Measurements from ENCODE around the gene GRM4.

GRM4 gene

DNA sequence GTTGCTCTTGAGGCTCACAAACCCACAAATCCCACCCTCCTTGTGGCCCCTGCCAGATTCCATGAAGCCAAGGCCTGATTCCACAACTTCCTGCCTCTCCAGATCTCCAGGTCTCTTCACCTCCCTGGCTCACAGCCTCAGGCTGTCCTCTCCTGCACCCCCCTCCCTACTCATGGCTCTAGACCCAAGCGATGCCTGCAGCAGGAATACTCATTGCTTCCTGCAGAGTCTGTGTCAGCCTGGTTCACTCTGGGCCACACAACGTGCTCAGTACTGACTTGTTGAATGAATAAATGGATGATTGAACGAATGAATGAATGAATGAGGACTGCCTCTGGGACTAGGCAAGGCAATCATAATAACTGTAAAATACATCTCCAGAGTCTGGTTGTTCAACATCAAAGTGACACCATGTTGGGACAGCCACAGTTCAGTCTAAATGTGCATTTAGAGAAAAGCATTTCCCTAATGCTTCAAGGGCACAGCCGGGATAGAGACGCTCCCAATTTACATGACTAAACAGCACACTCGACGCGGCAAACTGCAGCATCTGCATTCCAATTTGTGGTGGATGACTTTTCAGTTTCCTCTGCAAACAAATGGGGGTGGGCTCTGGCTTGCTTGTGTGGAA is 139.9 kb downstream of the GRM4 start:
- 5% methylated on average over 8 of the region's 8 CpGs for WGBS
- Histone ChIP-seq H3K9me3 (ENCODE audit: insufficient read depth, low read depth, low read length) (peaks cover 3% of the 10 kb centered on the region; the same call in 1 of the 2 replicates), H3K27me3 (ENCODE audit: insufficient read depth, low read length) (peaks cover 93% of the 10 kb centered on the region), H3K4me1 (ENCODE audit: insufficient read depth, low read length) (peaks cover 21% of the 10 kb centered on the region), H3K4me3 (ENCODE audit: low read length) (no peak overlapping the region), H3K27ac (ENCODE audit: low read depth, low read length) (peak overlapping the region; percentile 43; the same call in 1 of the 2 replicates), H3K36me3 (ENCODE audit: insufficient read depth, low read length) (no peaks in the 10 kb centered on the region), H3K9ac (ENCODE audit: low read depth, low read length) (no peak overlapping the region)

DNA sequence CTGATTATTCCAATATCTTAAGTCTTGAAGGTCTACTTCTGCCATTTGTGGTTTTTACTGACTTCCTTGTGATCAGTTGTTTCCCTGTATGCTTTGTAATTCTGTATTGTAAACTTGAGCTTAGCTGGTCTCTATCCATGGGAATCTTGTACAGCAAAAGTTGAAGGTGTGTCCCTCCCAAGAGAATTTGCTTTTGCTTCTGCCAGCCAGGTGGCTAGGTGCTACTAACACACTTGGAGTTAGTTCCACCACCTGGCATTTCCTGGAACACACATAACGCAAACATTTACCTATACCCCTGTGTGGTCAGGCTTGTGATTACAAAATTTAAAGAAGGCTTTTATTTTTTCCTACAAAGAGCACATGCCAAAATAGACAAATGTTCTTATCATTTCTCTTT is 141.2 kb downstream of the GRM4 start:
- peaks cover 21% of the 10 kb centered on the region for H3K4me1 ChIP-seq (ENCODE audit: insufficient read depth, low read length)
- no peaks in the 10 kb centered on the region for H3K36me3 ChIP-seq (ENCODE audit: insufficient read depth, low read length)
- no peak overlapping the region for H3K9ac ChIP-seq (ENCODE audit: low read depth, low read length)
- peaks cover 93% of the 10 kb centered on the region for H3K27me3 ChIP-seq (ENCODE audit: insufficient read depth, low read length)
- no peak overlapping the region for H3K4me3 ChIP-seq (ENCODE audit: low read length)
- H3K9me3 ChIP-seq (ENCODE audit: insufficient read depth, low read depth, low read length), result peaks cover 3% of the 10 kb centered on the region; the same call in 1 of the 2 replicates
- 90% methylated on average over 1 of the region's 1 CpG for WGBS
- H3K27ac ChIP-seq (ENCODE audit: low read depth, low read length), result no peak overlapping the region

DNA sequence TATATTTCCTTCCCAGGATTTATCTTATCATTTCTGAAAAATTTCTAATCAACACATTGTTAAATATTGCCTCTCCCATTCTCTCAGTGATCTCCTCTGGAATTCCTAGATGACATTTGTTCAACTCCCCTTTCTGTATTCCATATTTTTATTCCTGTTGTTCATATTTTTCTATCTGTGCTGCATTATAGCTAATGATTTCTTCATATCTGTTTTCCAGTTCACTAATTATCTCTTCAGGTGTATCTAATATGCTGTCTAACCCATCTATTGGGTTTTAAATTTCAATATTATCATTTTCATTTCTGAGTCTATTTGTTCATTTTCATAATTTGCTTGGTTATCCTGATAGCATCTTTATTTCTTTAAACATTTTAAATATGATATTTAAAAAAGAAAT is 141.9 kb downstream of the GRM4 start:
- H3K9me3 ChIP-seq (ENCODE audit: insufficient read depth, low read depth, low read length), result peaks cover 3% of the 10 kb centered on the region; the same call in 1 of the 2 replicates
- H3K27me3 ChIP-seq (ENCODE audit: insufficient read depth, low read length), result peaks cover 88% of the 10 kb centered on the region
- H3K36me3 ChIP-seq (ENCODE audit: insufficient read depth, low read length), result no peaks in the 10 kb centered on the region

DNA sequence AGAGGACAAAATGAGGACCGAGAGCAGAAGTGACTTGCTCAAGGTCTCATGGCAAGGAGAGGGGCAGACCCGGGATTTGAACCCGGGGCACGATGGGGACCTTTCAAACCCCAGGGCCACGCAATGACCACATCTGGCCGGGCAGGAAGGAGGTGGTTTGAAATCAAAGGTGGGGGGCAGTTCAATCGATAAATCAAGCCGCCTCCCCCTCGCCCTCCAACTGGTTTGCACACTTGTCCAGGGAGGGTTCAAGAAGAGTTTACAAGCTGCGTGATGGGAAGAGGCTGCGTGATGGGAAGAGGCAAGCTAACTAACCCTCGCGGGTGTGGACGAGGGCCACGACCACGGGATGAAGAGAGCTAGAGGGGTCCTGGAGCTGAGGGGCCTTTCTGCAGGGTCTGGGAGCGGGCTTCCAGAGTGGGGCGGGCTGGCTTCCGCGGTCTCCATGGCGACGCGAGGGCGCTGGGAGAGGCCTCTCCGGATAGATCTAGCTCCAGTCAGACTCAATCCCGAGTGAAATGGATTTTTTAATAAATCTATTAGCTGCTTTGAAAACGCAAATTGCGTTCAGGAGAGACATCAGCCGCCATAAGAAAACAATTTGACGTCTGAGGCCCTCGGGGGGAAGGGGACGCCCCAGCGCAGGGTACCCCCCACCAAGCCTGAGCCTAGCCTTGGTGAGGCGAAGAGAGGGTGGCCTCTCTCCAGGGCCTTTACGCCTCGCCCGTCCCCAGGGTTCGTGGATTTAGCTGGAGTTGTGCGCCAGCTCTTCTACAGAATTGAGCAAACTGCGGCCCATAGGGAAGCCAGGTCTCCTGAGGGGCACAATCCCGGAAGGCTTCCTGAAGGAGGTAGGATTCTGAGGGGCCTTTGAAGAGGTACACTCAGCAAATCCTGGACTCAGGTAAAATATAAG is 143.9 kb downstream of the GRM4 start:
- WGBS, result 84% methylated on average over 41 of the region's 41 CpGs
- H3K27me3 ChIP-seq (ENCODE audit: insufficient read depth, low read length), result peaks cover 68% of the 10 kb centered on the region
- H3K4me3 ChIP-seq (ENCODE audit: low read length), result no peak overlapping the region

More for the DNA sequence above, 141.9 kb downstream of the GRM4 start:
- Histone ChIP-seq H3K27ac (ENCODE audit: low read depth, low read length) (no peak overlapping the region), H3K4me3 (ENCODE audit: low read length) (no peak overlapping the region), H3K9ac (ENCODE audit: low read depth, low read length) (no peak overlapping the region), H3K4me1 (ENCODE audit: insufficient read depth, low read length) (peaks cover 21% of the 10 kb centered on the region)

DNA sequence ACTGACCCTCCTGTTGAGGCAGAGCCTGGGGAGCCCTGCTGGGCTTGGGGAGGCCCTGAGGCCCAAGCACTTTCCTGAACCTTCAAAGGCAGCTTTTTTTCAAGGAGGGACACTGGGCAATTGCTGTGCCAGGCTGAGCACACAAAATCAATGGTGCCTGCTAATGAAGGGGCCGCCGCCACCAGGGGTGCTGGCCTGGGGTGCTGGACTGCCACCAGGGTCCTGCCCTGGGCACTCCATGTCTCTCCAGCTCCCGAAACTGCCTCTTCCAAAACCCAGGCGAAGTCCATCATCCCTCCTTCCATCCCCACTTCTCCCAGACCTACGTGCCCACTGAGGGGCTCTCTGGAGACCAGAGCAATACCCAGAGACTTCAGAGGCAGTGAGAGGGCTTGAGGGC is 145.6 kb downstream of the GRM4 start:
- Histone ChIP-seq H3K36me3 (ENCODE audit: insufficient read depth, low read length) (no peaks in the 10 kb centered on the region), H3K27me3 (ENCODE audit: insufficient read depth, low read length) (peaks cover 54% of the 10 kb centered on the region), H3K4me3 (ENCODE audit: low read length) (no peak overlapping the region), H3K9me3 (ENCODE audit: insufficient read depth, low read depth, low read length) (0 out of 2 replicates have a peak, but pooled peaks cover 2% of the 10 kb centered on the region), H3K27ac (ENCODE audit: low read depth, low read length) (no peak overlapping the region), H3K4me1 (ENCODE audit: insufficient read depth, low read length) (peaks cover 4% of the 10 kb centered on the region; the same call in 1 of the 2 replicates), H3K9ac (ENCODE audit: low read depth, low read length) (no peak overlapping the region)
- WGBS, result 93% methylated on average over 5 of the region's 5 CpGs

More for the DNA sequence above, 143.9 kb downstream of the GRM4 start:
- peaks cover 19% of the 10 kb centered on the region for H3K4me1 ChIP-seq (ENCODE audit: insufficient read depth, low read length)
- no peaks in the 10 kb centered on the region for H3K36me3 ChIP-seq (ENCODE audit: insufficient read depth, low read length)
- H3K9ac ChIP-seq (ENCODE audit: low read depth, low read length), result no peak overlapping the region
- H3K9me3 ChIP-seq (ENCODE audit: insufficient read depth, low read depth, low read length), result 0 out of 2 replicates have a peak, but pooled peaks cover 2% of the 10 kb centered on the region
- H3K27ac ChIP-seq (ENCODE audit: low read depth, low read length), result no peak overlapping the region

DNA sequence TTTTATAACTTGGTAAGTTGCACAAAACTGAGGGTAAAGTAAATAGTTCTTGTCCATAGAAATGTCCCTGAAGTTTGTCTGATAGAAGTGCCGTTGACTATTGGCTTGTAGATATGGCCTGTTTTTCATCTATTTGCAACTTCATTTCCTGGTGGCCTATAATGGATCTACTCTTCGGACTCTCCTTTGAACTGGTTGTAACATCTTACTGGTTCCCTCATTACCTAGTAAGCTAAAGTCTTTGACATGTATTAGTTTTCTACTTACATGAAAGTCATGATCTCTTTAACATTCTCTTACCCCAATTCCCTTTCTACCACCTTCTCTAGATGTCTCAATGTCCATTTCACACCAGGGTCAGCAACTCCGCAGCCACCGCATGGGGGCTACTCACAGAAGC is 146.3 kb downstream of the GRM4 start:
- over 99% methylated on average over 4 of the region's 4 CpGs for WGBS
- no peaks in the 10 kb centered on the region for H3K4me1 ChIP-seq (ENCODE audit: insufficient read depth, low read length)
- H3K36me3 ChIP-seq (ENCODE audit: insufficient read depth, low read length), result no peaks in the 10 kb centered on the region
- H3K27me3 ChIP-seq (ENCODE audit: insufficient read depth, low read length), result peaks cover 48% of the 10 kb centered on the region
- no peak overlapping the region for H3K4me3 ChIP-seq (ENCODE audit: low read length)
- H3K9me3 ChIP-seq (ENCODE audit: insufficient read depth, low read depth, low read length), result 0 out of 2 replicates have a peak, but pooled peaks cover 2% of the 10 kb centered on the region
- no peak overlapping the region for H3K9ac ChIP-seq (ENCODE audit: low read depth, low read length)
- H3K27ac ChIP-seq (ENCODE audit: low read depth, low read length), result no peak overlapping the region

DNA sequence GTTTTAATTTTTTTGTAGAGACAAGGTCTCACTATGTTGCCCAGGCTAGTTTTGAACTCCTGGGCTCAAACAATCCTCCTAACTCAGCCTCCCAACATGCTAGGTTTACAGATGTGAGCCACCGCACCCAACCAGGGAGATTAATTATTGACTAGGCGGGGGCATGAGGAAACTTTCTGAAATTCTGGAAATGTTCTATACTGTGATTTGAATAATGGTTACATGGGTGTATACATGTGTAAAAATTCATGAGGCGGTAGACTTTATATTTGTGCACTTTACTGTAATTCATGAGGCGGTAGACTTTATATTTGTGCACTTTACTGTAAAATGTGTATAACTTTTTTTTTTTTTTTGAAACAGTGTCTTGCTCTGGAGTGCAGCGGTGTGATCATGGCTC is 147.2 kb downstream of the GRM4 start:
- Histone ChIP-seq H3K4me3 (ENCODE audit: low read length) (no peak overlapping the region), H3K27me3 (ENCODE audit: insufficient read depth, low read length) (peaks cover 39% of the 10 kb centered on the region), H3K36me3 (ENCODE audit: insufficient read depth, low read length) (no peaks in the 10 kb centered on the region), H3K4me1 (ENCODE audit: insufficient read depth, low read length) (no peaks in the 10 kb centered on the region), H3K9ac (ENCODE audit: low read depth, low read length) (no peak overlapping the region), H3K27ac (ENCODE audit: low read depth, low read length) (no peak overlapping the region), H3K9me3 (ENCODE audit: insufficient read depth, low read depth, low read length) (0 out of 2 replicates have a peak, but pooled peaks cover 2% of the 10 kb centered on the region)
- WGBS, result 95% methylated on average over 5 of the region's 5 CpGs

DNA sequence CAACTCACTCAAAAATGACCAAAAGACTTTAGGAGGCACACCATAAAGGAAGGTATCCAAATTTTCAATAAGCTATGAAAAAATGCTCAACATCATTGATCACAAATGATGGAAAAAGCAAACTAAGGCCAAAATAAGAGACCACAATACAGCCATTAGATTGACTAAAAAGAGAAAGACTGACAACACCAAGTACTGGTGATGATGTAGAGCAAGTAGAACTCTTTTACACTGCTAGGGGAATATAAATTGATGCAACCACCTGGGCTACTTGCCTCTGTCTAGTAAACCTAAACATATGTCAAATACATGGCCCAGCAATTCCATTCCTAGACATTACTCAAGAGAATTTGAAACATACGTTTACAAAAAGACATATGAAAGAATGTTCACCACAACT is 148.6 kb downstream of the GRM4 start:
- H3K27me3 ChIP-seq (ENCODE audit: insufficient read depth, low read length), result peaks cover 34% of the 10 kb centered on the region
- WGBS, result 100% methylated on average over 1 of the region's 1 CpG
- 0 out of 2 replicates have a peak, but pooled peaks cover 2% of the 10 kb centered on the region for H3K9me3 ChIP-seq (ENCODE audit: insufficient read depth, low read depth, low read length)
- H3K27ac ChIP-seq (ENCODE audit: low read depth, low read length), result no peak overlapping the region
- H3K4me3 ChIP-seq (ENCODE audit: low read length), result no peak overlapping the region
- no peaks in the 10 kb centered on the region for H3K36me3 ChIP-seq (ENCODE audit: insufficient read depth, low read length)
- H3K9ac ChIP-seq (ENCODE audit: low read depth, low read length), result no peak overlapping the region
- H3K4me1 ChIP-seq (ENCODE audit: insufficient read depth, low read length), result no peaks in the 10 kb centered on the region

DNA sequence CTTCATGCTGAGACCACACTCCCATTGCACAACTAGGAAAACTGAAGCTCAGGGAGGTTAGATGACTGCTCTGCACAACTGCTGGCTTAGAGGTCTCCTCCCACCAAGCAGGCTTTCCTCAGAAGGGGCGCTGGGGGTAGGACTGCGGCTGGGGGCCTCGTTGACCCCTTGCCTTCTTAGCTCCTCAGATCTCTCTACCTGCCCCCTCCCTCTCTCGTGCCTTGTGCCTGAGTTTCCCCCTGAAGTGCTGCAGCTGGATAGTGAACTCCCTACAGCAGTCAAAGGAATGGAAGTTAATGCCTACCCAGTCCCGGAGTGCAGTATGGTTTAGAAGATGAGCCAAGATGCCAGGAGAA is 149.8 kb downstream of the GRM4 start:
- no peak overlapping the region for H3K9ac ChIP-seq (ENCODE audit: low read depth, low read length)
- 0 out of 2 replicates have a peak, but pooled peaks cover 2% of the 10 kb centered on the region for H3K9me3 ChIP-seq (ENCODE audit: insufficient read depth, low read depth, low read length)
- H3K27me3 ChIP-seq (ENCODE audit: insufficient read depth, low read length), result peaks cover 25% of the 10 kb centered on the region; the same call in 1 of the 2 replicates
- 84% methylated on average over 5 of the region's 5 CpGs for WGBS
- no peak overlapping the region for H3K4me3 ChIP-seq (ENCODE audit: low read length)
- H3K27ac ChIP-seq (ENCODE audit: low read depth, low read length), result no peak overlapping the region
- no peaks in the 10 kb centered on the region for H3K4me1 ChIP-seq (ENCODE audit: insufficient read depth, low read length)
- H3K36me3 ChIP-seq (ENCODE audit: insufficient read depth, low read length), result no peaks in the 10 kb centered on the region

DNA sequence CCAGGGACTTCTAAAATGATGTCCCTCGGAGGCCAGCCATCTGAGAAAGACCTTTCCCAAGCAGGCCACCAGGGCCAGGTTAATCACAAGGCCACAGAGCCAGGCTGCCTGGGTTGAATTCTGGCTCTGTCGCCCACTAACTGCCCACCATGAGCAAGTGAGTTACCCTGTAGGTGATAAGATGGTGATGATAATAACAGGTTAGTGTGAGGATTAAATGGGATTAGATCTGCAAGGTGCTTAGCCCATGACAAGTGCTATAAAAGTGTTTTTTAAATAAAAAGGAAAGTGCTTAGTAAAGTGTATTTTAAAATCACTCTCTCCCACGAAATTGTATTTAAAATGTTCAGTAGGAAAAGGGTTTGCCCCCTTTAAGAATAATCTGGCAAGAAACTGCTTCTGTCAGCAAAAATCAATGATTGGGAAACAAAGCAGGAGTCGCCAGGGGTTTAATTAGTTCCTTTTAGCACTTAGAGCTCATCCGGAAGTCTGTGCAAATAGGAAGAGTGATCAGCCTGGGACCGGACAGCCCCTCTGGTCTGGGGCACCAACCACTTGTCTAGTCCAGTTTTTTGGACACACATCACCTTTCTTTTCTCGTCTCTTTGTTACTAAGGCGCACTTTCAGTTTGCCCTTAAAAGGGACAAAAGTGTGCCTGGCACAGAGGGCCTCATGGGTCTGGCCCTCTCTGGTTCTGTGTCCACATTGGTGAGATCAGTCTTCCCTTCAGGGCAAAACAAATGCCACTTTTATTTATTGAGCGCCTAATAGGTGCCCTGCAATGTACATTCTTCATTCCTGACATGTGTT is 150.4 kb downstream of the GRM4 start:
- 86% methylated on average over 9 of the region's 9 CpGs for WGBS

More for the DNA sequence above, 150.4 kb downstream of the GRM4 start:
- no peak overlapping the region for H3K4me3 ChIP-seq (ENCODE audit: low read length)
- no peaks in the 10 kb centered on the region for H3K4me1 ChIP-seq (ENCODE audit: insufficient read depth, low read length)
- peaks cover 19% of the 10 kb centered on the region; the same call in 1 of the 2 replicates for H3K27me3 ChIP-seq (ENCODE audit: insufficient read depth, low read length)
- no peak overlapping the region for H3K27ac ChIP-seq (ENCODE audit: low read depth, low read length)
- no peaks in the 10 kb centered on the region for H3K36me3 ChIP-seq (ENCODE audit: insufficient read depth, low read length)
- 0 out of 2 replicates have a peak, but pooled peaks cover 2% of the 10 kb centered on the region for H3K9me3 ChIP-seq (ENCODE audit: insufficient read depth, low read depth, low read length)
- no peak overlapping the region for H3K9ac ChIP-seq (ENCODE audit: low read depth, low read length)

Measured in HUES64 (cell line).